Activated naive CD4-positive, alpha-beta T cell treated with anti-CD3 and anti-CD28 coated beads, Interleukin-2, amount 50 U/mL, for 72 hours (primary cell): ENCODE results near the gene CSNK2B. TPM values are rescaled to one million over a fixed set of nuclear protein-coding genes. Genes with fewer than 3 reads are reported as not detected.
A peak's percentile ranks its signal among the peaks of the same experiment; 100 is the strongest.

ENCODE experiments used
- ATAC-seq, 2 donors: fragments of 150-1000 bp; cut with Tn5 transposase; 2 replicates each; pipeline ENCODE4 v1.10.0; 2021; ENCODE audit warnings: mild to moderate bottlenecking in 2 of 2, moderate library complexity in 2 of 2
- DNase-seq, 2 donors: peaks; one replicate each; pipeline ENCODE4 v3.0.0; 2021 to 2022; ENCODE audit warnings: low spot score in 2 of 2
- H3K27ac Mint-ChIP-seq, 2 donors: one replicate each; pipeline ENCODE4 v1.8.0; 2022; ENCODE audit warnings: mild to moderate bottlenecking in 2 of 2, mixed read lengths in 2 of 2
- H3K36me3 Mint-ChIP-seq, 2 donors: one replicate each; pipeline ENCODE4 v1.8.0; 2022; ENCODE audit warnings: mixed read lengths in 2 of 2
- H3K9me3 Mint-ChIP-seq, 2 donors: one replicate each; pipeline ENCODE4 v1.8.0; 2022; ENCODE audit warnings: mixed read lengths in 2 of 2
- total RNA-seq, 2 donors: library from RNA; stranded (reverse); gene quantifications; one replicate each; pipeline ENCODE4 v1.2.3, GENCODE V29; 2022

CSNK2B gene
- total RNA-seq, 2 donors from 2014 or later: 242 to 251 TPM

GRCh38 chr6:31654574-31655348, 11.1 kb upstream of the CSNK2B start:
- Mint-ChIP-seq H3K27ac (no peak overlapping the region), H3K9me3 (no peaks in the 10 kb centered on the region), H3K36me3 (peaks cover 22 to 56% of the 10 kb centered on the region in 2 donors)
- no peak for DNase-seq
- no peak for ATAC-seq

- ATAC-seq: no peak
- peaks cover 29 to 60% of the 10 kb centered on the region in 2 donors for H3K36me3 Mint-ChIP-seq
Observed at GRCh38 chr6:31655349-31656237, 10.3 kb upstream of the CSNK2B start, which contains the start of gene APOM. TSS of gene APOM (plus strand) at chr6:31655894. CDS start at chr6:31655967, 73 bp downstream.

DNA sequence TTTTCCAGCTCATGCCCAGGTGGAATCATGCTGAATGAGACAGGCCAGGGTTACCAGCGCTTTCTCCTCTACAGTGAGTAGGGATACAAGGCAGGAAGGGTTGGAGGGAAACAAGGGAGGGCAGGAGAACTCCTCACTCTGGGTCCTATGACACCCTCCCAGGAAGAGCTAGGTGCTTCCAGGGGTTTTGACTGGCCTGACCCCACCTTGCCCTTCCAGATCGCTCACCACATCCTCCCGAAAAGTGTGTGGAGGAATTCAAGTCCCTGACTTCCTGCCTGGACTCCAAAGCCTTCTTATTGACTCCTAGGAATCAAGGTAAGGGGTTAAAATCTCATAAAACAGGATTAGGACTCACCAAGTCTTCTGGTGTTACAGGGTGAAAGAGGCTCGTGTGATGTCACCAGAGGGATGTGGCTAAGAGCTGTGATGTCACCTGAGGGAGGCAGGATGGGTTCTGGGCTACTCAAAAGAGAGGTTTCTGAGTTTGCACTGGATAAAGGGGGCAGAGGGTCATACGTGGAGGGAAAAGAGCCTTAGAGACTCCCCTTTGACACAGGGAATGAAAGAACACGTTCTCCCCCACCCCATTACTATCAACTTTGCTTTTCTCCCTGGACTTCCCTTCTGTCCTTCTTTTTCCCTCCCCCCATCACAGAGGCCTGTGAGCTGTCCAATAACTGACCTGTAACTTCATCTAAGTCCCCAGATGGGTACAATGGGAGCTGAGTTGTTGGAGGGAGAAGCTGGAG, 8.3 kb upstream of the CSNK2B start:
- DNase-seq (no peak), ATAC-seq (no peak)
- Mint-ChIP-seq H3K27ac (peak overlapping the region; percentile 4 to 94), H3K36me3 (peaks cover 22 to 45% of the 10 kb centered on the region in 2 donors), H3K9me3 (no peaks in the 10 kb centered on the region)

More at GRCh38 chr6:31655349-31656237, 10.3 kb upstream of the CSNK2B start, which contains the start of gene APOM:
- Mint-ChIP-seq H3K27ac (no peak within 1 kb of the TSS), H3K9me3 (no peaks in the 10 kb centered on the region)
- no peak for DNase-seq

- no peak for ATAC-seq
- no peak for DNase-seq
- no peaks in the 10 kb centered on the region for H3K9me3 Mint-ChIP-seq
- peaks cover 21 to 43% of the 10 kb centered on the region in 2 donors for H3K36me3 Mint-ChIP-seq
- H3K27ac Mint-ChIP-seq: peak overlapping the region; percentile 56 to 94
Observed at GRCh38 chr6:31658158-31658688, 7.7 kb upstream of the CSNK2B start.

DNA sequence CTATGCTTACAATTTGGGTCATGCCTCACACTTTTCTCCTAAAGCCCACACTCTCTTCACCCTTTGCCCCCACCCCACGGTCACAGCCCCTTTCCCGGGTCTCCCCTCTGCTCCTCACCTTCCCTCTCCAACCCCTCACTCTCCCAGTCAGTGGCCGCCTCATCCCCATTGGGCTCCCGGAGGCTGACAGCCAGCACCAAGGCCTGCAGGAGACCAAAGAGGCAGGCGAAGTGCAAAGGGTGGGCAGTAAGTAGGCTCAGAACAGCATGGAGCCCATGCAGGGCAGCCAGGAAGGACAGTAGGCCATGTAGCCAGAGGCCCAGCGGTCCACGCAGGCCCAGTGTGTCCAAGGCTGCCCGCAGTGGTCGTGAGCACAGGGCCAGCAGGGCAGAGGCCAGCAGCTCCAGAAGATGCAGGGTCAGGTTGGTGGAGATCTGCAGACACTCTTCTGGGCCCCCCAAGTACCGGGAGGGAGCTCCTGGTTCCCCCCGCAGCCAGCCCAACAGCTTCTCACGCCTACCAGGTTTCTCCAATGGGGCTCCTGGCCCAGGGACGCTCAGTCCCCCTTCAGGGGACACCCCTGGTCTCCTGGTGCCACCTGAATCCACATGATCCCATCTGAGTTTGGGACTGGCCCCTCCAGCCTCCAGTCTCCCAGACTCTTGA, 6.8 kb upstream of the CSNK2B start:
- DNase-seq (no peak), ATAC-seq (no peak)
- peaks cover 30 to 52% of the 10 kb centered on the region in 2 donors for H3K36me3 Mint-ChIP-seq
- H3K27ac Mint-ChIP-seq: peak overlapping the region; percentile 93 to 94
- H3K9me3 Mint-ChIP-seq: no peaks in the 10 kb centered on the region

DNA sequence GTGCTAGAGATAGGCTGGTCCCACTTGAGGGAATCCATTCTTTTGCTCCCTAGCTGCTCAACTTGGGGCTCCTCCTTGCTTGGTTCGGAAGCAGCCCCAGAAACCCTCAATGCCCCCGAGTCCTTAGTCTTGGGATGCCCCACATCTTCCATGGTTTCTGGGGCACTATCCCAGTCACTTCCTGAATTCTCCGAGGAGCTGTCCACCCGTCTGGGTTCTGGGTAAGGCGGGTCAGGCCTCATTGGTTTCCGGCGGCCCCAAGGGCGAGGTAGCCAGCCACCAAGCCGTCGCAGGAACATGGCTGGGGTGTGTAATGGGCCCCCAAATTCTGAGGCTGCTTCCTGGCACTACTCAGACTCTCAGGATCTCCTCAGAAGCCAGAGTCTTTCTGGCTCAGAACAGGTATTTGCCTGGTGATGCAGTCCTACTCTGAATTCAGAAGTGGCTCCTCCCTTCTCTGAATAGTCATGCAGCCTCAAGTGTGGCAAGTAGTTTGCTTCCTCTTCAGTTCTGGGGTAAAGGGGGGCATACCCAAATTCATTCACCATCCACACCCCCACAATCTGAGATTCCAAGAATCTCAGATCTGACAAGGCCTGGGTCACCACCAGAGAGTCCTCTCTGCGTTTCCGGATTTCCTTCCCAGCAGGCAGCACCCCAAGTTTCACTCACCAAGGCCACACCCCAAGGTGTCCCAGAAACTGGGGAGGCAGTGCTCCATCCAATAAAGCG, 6.1 kb upstream of the CSNK2B start:
- Mint-ChIP-seq H3K27ac (peak overlapping the region; percentile 93 to 94), H3K36me3 (peaks cover 37 to 59% of the 10 kb centered on the region in 2 donors), H3K9me3 (no peaks in the 10 kb centered on the region)
- peak; percentile 38 to 69 for DNase-seq
- peak; percentile 47 to 63 for ATAC-seq

GRCh38 chr6:31660381-31661261, 5.3 kb upstream of the CSNK2B start, which contains the start of gene C6orf47:
TSS of gene C6orf47 (minus strand) at chr6:31660778. CDS start at chr6:31659947, 831 bp downstream.
- peak; percentile 64 to 70 for ATAC-seq
- Mint-ChIP-seq H3K27ac (peak within 1 kb of the TSS; percentile 93 to 94), H3K9me3 (no peaks in the 10 kb centered on the region), H3K36me3 (peaks cover 40 to 58% of the 10 kb centered on the region in 2 donors)
- peak; percentile 72 to 74 for DNase-seq

DNA sequence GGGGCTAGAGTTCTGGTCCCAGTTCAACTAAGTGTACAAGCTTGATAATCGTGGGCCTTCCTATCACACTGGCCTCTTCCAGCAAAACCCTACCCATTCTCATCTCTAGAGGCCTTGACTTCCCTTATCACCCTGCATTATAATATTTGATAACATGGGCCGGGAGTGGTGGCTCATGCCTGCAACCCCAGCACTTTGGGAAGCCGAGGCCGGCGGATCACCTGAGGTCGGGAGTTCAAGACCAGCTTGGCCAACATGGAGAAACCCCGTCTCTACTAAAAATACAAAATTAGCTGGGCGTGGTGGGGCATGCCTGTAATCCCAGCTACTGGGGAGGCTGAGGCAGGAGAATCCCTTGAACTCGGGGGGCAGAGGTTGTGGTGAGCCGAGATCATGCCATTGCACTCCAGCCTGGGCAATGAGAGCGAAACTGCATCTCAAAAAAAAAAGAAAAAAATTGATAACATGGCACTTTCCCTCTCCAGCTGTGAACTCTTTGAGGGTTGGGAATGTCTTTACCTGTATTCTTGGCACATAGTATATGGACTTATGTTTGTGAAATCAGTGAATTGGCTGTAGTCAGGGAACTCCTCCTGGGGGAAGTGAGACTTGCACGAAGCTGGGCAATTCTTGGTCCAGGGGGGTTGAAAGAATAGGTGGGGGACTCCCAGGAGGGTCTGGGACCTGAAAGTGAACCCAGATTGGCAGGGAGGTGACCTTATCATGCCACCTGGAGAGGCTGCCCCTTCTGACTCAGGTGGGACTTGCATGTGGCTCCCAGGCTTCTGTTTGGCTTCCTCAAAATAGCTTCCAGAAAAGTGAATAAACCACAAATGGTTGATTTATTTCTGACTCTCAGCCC, 4.4 kb upstream of the CSNK2B start:
- ATAC-seq (no peak), DNase-seq (no peak)
- peaks cover 49 to 58% of the 10 kb centered on the region in 2 donors for H3K36me3 Mint-ChIP-seq
- no peaks in the 10 kb centered on the region for H3K9me3 Mint-ChIP-seq
- H3K27ac Mint-ChIP-seq: peak overlapping the region; percentile 74 to 94

DNA sequence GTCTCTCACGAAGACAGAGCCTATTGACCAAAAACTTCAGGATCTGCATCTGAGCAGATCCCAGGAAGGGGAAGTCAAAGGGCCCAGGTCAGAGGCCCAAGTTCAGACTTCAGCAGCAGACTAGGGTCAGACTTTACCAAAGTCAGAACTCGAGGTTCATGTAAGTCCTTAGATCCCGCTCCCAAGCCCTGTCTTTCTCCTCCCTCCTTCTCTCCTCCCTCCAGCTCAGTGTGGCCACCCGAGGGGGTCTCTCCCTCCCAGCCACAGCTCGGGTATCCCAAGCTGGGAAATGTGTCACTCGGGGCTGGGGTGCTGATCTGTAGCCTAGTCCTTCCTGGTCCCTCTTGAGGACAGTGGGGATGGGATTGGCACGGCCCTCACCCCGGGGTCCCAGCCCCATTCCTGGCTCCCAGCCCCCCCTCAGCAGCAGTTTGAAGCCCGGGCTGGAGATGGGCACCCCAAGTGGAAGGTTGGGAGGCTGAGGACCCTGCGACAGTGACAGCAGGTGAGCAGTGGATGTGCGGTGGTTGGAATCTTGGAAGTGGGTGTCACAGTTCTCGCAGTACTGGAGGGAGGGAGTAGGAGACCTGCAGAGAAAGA, 3.7 kb upstream of the CSNK2B start:
- DNase-seq (no peak), ATAC-seq (no peak)
- no peaks in the 10 kb centered on the region for H3K9me3 Mint-ChIP-seq
- peak overlapping the region; percentile 20 to 92 for H3K27ac Mint-ChIP-seq
- peaks cover 55 to 56% of the 10 kb centered on the region in 2 donors for H3K36me3 Mint-ChIP-seq

GRCh38 chr6:31663126-31663960, 2.5 kb upstream of the CSNK2B start:
- H3K36me3 Mint-ChIP-seq: peaks cover 60 to 65% of the 10 kb centered on the region in 2 donors
- H3K27ac Mint-ChIP-seq: peak overlapping the region; percentile 94 to 99
- ATAC-seq (no peak), DNase-seq (no peak)
- H3K9me3 Mint-ChIP-seq: no peaks in the 10 kb centered on the region

DNA sequence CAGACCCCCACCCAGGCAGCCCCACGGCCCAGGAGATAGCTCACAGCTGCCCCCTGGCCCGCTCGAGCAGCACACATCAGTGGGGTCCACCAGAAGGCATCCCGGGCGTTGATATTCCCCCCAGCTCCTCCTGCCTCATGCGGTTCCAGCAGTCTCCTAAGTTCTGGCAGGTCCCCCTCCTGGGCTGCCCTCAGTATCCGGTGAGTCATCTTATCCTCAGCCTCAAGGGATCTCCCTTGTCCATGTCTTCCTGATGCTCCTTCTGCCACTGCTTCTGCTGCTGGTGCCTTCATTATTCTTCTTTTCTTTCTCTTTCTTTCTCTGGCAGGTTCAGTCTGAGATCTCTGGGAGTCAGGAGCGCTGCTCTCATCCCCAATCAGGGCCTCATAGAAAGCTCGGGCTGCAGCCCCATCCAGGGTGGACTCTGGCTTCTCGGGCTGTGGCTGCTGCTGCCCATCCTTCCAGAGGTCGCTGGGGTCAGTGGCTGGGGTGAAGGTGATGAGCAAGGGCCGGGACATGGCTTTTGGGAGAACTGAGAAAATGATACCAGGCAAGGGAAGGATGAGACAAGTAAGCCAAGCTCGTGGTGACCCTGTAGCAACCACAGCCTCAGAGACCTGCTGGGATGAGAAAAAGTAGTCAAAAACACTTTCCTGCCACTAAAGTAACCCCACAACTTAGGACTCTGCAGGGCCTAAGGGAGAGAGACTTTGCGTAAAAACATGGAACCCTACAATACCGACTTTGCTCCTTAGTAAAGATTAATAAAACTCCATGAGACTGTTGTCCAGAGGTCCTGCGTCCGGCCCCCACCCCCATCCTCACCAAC, 1.7 kb upstream of the CSNK2B start:
- peak overlapping the region; percentile 94 to 99 for H3K27ac Mint-ChIP-seq
- no peak for DNase-seq
- ATAC-seq: no peak
- no peaks in the 10 kb centered on the region for H3K9me3 Mint-ChIP-seq
- H3K36me3 Mint-ChIP-seq: peaks cover 55 to 64% of the 10 kb centered on the region in 2 donors
